ENCODE results near the gene SPATA20.

The SPATA20 gene

GRCh38 chr17:50559674-50560184 lies 12.8 kb downstream of the SPATA20 start:
- no peak for DNase-seq (ENCODE audit: low read depth)
- no peak overlapping the region; the same call in 1 of the 2 replicates for H3K4me3 ChIP-seq (ENCODE audit: low read depth, low read length)
- no peak for TF ChIP-seq CTCF (IDR thresholded peaks at IDR 0.05; ENCODE audit: low read depth, low read length, missing control alignments)

GRCh38 chr17:50560185-50560824 lies 13.3 kb downstream of the SPATA20 start, which contains the start of gene CACNA1G:
Gene CACNA1G, plus strand, starts transcription at chr17:50560715. Its CDS starts 745 bp downstream, at chr17:50561460.
- TF ChIP-seq CTCF (IDR thresholded peaks at IDR 0.05; ENCODE audit: low read depth, low read length, missing control alignments), result no peak

GRCh38 chr17:50560931-50561745 lies 14.2 kb downstream of the SPATA20 start:
- H3K4me3 ChIP-seq (ENCODE audit: low read depth, low read length), result peak overlapping the region; percentile 46
- no peak for TF ChIP-seq CTCF (IDR thresholded peaks at IDR 0.05; ENCODE audit: low read depth, low read length, missing control alignments)
- no peak for DNase-seq (ENCODE audit: low read depth)

More at GRCh38 chr17:50560185-50560824, 13.3 kb downstream of the SPATA20 start, which contains the start of gene CACNA1G:
- DNase-seq (ENCODE audit: low read depth), result no peak
- peak within 1 kb of the TSS; percentile 46 for H3K4me3 ChIP-seq (ENCODE audit: low read depth, low read length)

GRCh38 chr17:50561746-50562141 lies 14.8 kb downstream of the SPATA20 start:
- H3K4me3 ChIP-seq (ENCODE audit: low read depth, low read length), result no peak overlapping the region
- TF ChIP-seq CTCF (IDR thresholded peaks at IDR 0.05; ENCODE audit: low read depth, low read length, missing control alignments), result no peak

GRCh38 chr17:50562242-50563091 lies 15.5 kb downstream of the SPATA20 start:
- no peak overlapping the region for H3K4me3 ChIP-seq (ENCODE audit: low read depth, low read length)
- DNase-seq (ENCODE audit: low read depth), result no peak
- TF ChIP-seq CTCF (IDR thresholded peaks at IDR 0.05; ENCODE audit: low read depth, low read length, missing control alignments), result no peak

More at GRCh38 chr17:50561746-50562141, 14.8 kb downstream of the SPATA20 start:
- no peak for DNase-seq (ENCODE audit: low read depth)

GRCh38 chr17:50563092-50563511 lies 16.1 kb downstream of the SPATA20 start:
- peak; percentile 11 for TF ChIP-seq CTCF (IDR thresholded peaks at IDR 0.05; ENCODE audit: low read depth, low read length, missing control alignments)
- H3K4me3 ChIP-seq (ENCODE audit: low read depth, low read length), result no peak overlapping the region
- DNase-seq (ENCODE audit: low read depth), result no peak

All from GM12864 (cell line).